Ovary (tissue), 1 donor: Measurements from ENCODE around the gene ADAM12.

ENCODE experiments used
- EP300 ChIP-seq: sonication (generic); formaldehyde crosslinking; IDR thresholded peaks from one replicate; pipeline ENCODE4 v1.6.1; 2017; ENCODE audit warnings: antibody characterized with exemption
- POLR2A ChIP-seq: fragments of 450-650 bp; IDR thresholded peaks from one replicate; pipeline ENCODE4 v1.6.1; 2017; ENCODE audit warnings: antibody characterized with exemption, mild to moderate bottlenecking, moderate library complexity

GRCh38 chr10:126110489-126111180 is 277.6 kb downstream of the ADAM12 start:
- TF ChIP-seq POLR2A = no peak
- no peak for TF ChIP-seq EP300
